ENCODE results near the gene GNA12. TPM values are rescaled to one million over a fixed set of nuclear protein-coding genes. Genes with fewer than 3 reads are reported as not detected.
"Not testable (repeated sequence)": the region's sequence is repeated elsewhere in the genome, so short reads cannot be mapped to it uniquely, and the experiment has no call there.

Gene GNA12
- total and polyA plus RNA-seq, 2 experiments from 2014 or later = 11.2 to 13.8 TPM

DNA sequence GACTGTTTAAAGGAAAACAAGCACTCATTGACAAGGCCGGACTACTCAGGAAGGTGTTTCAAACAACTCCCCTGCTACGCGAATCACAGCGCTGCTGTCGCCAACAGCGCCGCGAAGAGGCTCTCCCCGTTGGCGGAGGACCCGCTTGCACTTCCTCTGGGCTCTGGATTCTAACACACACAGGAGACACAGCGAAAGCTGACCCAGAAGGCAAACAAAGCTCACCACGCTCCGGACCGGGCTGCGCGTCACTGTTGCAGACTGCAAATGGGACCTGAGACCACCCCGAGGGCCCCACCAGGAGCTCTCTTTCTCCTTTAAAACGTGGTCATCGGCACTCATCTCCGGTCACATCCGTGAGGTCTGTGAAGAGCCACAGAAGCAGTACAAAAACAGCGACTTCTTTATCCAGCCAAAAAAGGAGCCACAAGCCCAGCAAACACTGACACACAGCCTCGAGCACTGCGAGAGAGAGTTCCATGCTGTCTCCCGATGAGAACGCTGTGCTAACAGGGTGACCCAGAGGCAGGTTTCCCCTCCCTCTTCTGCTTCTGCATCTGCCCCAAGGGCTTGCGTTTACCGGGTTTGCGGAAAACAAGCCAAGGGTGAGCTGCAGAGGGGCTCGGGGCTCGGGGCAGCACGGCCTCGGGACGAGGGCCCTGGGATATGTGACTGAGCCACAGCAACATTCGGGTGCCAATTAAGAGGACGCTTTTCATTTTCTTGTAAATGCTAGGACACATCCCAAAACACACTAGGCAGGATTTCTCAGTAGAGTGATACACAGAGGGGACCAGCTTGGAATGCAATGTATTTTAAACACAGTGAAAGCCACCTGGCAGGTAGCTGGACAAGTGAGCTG is 114.8 kb downstream of the GNA12 start:
- TF ChIP-seq EZH2 (IDR thresholded peaks at IDR 0.05; ENCODE audit: insufficient read depth, poor library complexity, severe bottlenecking) = no peak
- TF ChIP-seq EZH2phosphoT487 (IDR thresholded peaks at IDR 0.05; ENCODE audit: insufficient read depth, low read depth) = no peak
- H2AFZ ChIP-seq = no peak overlapping the region
- no peaks in the 10 kb centered on the region for H3K9me3 ChIP-seq (ENCODE audit: low read depth)
- no peak overlapping the region for H3K4me3 ChIP-seq
- H4K20me1 ChIP-seq (ENCODE audit: insufficient read depth) = no peaks in the 10 kb centered on the region
- H3K4me1 ChIP-seq (ENCODE audit: insufficient read depth) = no peaks in the 10 kb centered on the region
- H3K9ac ChIP-seq = no peak overlapping the region
- in situ Hi-C loops (cut with MboI) = no loop called here
- H3K27ac ChIP-seq = no peak overlapping the region
- H3F3A ChIP-seq (ENCODE audit: insufficient read depth) = 0 out of 2 replicates have a peak, but pooled peaks cover 6% of the 10 kb centered on the region
- WGBS, 2 experiments (ENCODE audit: low coverage in 1 of 2, low lambda C conversion rate in 2 of 2, missing lambda C conversion rate in 2 of 2) = 89 to 92% methylated on average over 35 to 37 of the region's 37 CpGs
- H3K79me2 ChIP-seq (ENCODE audit: insufficient read depth) = peaks cover 36% of the 10 kb centered on the region
- no peak for DNase-seq
- no peaks in the 10 kb centered on the region for H3K9me2 ChIP-seq (ENCODE audit: insufficient read depth)
- H3K36me3 ChIP-seq (ENCODE audit: low read depth) = no peaks in the 10 kb centered on the region; the same call in 1 of the 2 replicates
- no peaks in the 10 kb centered on the region for H3K27me3 ChIP-seq (replicated peaks; ENCODE audit: insufficient read depth)
- no peak overlapping the region for H3K4me2 ChIP-seq (ENCODE audit: unreplicated experiment)

DNA sequence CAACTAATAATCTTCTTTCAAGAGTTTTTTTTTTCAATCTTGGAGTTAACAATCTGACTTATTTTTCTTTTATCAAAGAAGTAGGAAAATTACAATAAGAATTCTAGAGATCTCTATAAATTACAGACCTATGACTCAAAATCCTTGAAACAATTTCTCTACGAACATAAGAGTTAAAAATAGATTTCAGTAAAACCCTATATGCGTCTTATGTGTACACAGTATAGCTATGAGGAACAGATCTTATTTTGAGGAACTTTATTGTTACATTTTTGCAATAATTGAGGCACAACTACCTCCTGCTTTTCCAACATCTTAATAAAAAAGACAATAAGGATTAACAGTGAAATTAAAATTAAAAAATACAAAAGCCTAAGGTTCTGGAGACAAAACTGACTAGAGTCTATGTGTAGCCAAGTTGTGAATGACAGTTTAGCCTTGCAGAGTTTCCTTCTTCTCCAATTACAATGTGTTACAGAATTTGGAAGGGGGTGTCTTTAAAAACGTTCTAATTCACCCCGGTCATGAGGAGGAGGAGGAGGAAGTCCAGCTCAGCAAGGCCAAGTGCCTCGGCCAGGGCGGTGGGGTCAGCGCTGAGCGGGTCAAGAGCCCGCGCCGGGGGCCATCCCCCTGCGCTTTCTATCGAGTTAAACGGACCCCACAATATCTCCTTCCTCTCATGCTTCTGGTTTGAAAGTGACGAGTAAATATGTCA is 115.6 kb downstream of the GNA12 start:
- H3K9me3 ChIP-seq (ENCODE audit: low read depth) = no peaks in the 10 kb centered on the region
- H3K9me2 ChIP-seq (ENCODE audit: insufficient read depth) = no peaks in the 10 kb centered on the region
- H3F3A ChIP-seq (ENCODE audit: insufficient read depth) = 0 out of 2 replicates have a peak, but pooled peaks cover 6% of the 10 kb centered on the region
- no peaks in the 10 kb centered on the region for H3K4me1 ChIP-seq (ENCODE audit: insufficient read depth)
- WGBS, 2 experiments (ENCODE audit: low coverage in 1 of 2, low lambda C conversion rate in 2 of 2, missing lambda C conversion rate in 2 of 2) = 75 to 87% methylated on average over 12 to 15 of the region's 15 CpGs
- H3K4me2 ChIP-seq (ENCODE audit: unreplicated experiment) = no peak overlapping the region
- no peak overlapping the region for H2AFZ ChIP-seq
- H4K20me1 ChIP-seq (ENCODE audit: insufficient read depth) = no peaks in the 10 kb centered on the region
- in situ Hi-C loops (cut with MboI) = no loop called here
- no peak for DNase-seq
- H3K9ac ChIP-seq = no peak overlapping the region
- H3K36me3 ChIP-seq (ENCODE audit: low read depth) = no peaks in the 10 kb centered on the region; the same call in 1 of the 2 replicates
- TF ChIP-seq EZH2phosphoT487 (IDR thresholded peaks at IDR 0.05; ENCODE audit: insufficient read depth, low read depth) = no peak
- TF ChIP-seq EZH2 (IDR thresholded peaks at IDR 0.05; ENCODE audit: insufficient read depth, poor library complexity, severe bottlenecking) = no peak
- H3K27me3 ChIP-seq (replicated peaks; ENCODE audit: insufficient read depth) = no peaks in the 10 kb centered on the region
- H3K79me2 ChIP-seq (ENCODE audit: insufficient read depth) = peaks cover 29% of the 10 kb centered on the region
- H3K4me3 ChIP-seq = no peak overlapping the region
- no peak overlapping the region for H3K27ac ChIP-seq

DNA sequence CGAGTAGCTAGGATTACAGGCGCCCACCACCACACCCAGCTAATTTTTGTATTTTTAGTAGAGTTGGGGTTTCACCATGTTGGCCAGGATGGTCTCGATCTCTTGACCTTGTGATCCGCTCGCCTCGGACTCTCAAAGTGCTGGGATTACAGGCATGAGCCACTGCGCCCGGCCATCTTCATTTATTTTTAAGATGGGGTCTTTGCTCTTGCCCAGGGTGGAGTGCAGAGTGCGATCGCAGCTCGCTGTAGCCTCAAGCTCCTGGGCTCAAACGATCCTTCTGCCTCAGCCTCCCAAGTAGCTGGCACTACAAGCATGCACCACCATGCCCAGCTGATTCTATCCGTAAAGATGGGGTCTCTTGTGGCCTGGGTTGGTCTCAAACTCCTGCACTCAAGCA is 116.9 kb downstream of the GNA12 start:
- in situ Hi-C loops (cut with MboI); H2AFZ ChIP-seq; H3K9me2 ChIP-seq (ENCODE audit: insufficient read depth); H3K9me3 ChIP-seq (ENCODE audit: low read depth); H3K4me2 ChIP-seq (ENCODE audit: unreplicated experiment); H3K36me3 ChIP-seq (ENCODE audit: low read depth); H3K4me3 ChIP-seq; H3K9ac ChIP-seq; H3K27me3 ChIP-seq (replicated peaks; ENCODE audit: insufficient read depth); H3F3A ChIP-seq (ENCODE audit: insufficient read depth); H3K27ac ChIP-seq; H4K20me1 ChIP-seq (ENCODE audit: insufficient read depth); H3K4me1 ChIP-seq (ENCODE audit: insufficient read depth); DNase-seq: not testable (repeated sequence)
- H3K79me2 ChIP-seq (ENCODE audit: insufficient read depth) = peaks cover 17% of the 10 kb centered on the region
- WGBS, 2 experiments (ENCODE audit: low coverage in 1 of 2, low lambda C conversion rate in 2 of 2, missing lambda C conversion rate in 2 of 2) = 92 to 93% methylated on average over 11 to 13 of the region's 13 CpGs

DNA sequence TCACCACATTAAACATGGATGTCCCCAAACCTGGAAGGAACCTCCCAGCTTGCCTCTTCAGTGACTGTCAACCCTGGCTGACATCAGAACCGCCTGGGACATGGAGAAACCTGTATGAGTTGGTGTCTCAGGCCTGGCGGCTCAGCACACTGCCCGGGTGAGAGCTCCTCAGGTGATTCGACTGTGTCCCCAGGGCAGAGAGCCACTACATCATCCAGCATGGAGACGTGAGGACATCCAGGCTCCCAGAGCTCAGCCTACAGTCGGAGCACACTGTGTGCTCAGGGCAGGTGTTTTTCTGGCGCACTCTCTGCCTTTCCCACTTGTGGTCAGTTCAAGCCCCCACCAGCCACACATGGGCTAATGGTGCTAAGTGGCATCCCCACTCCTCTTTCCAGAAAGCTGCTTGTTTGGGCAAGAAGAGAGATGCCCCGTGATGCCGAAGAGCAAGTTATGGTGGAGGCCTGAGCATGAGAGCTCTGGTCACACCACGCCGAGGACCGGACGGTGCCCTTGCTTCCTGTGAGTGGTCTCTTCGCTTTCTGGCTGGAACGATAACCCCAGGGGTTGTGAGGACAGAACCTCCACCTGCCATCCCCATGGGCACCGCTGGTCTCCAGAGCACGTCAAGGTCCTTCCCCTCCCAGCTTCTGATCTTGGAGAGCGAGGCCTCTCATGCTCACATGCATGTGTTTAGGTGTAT is 117.6 kb downstream of the GNA12 start:
- no peak overlapping the region for H3K4me3 ChIP-seq
- no peak overlapping the region for H3K9ac ChIP-seq
- peaks cover 2% of the 10 kb centered on the region; the same call in 1 of the 2 replicates for H3K36me3 ChIP-seq (ENCODE audit: low read depth)
- no peaks in the 10 kb centered on the region for H3F3A ChIP-seq (ENCODE audit: insufficient read depth)
- no peak overlapping the region for H3K4me2 ChIP-seq (ENCODE audit: unreplicated experiment)
- no peaks in the 10 kb centered on the region for H4K20me1 ChIP-seq (ENCODE audit: insufficient read depth)
- H3K79me2 ChIP-seq (ENCODE audit: insufficient read depth) = peaks cover 13% of the 10 kb centered on the region; the same call in 1 of the 2 replicates
- in situ Hi-C loops (cut with MboI) = no loop called here
- H3K9me2 ChIP-seq (ENCODE audit: insufficient read depth) = no peaks in the 10 kb centered on the region
- WGBS, 2 experiments (ENCODE audit: low coverage in 1 of 2, low lambda C conversion rate in 2 of 2, missing lambda C conversion rate in 2 of 2) = 89 to 92% methylated on average over 18 of the region's 18 CpGs
- H3K9me3 ChIP-seq (ENCODE audit: low read depth) = no peaks in the 10 kb centered on the region
- no peak for TF ChIP-seq EZH2phosphoT487 (IDR thresholded peaks at IDR 0.05; ENCODE audit: insufficient read depth, low read depth)
- H2AFZ ChIP-seq = no peak overlapping the region
- no peak overlapping the region for H3K27ac ChIP-seq
- H3K27me3 ChIP-seq (replicated peaks; ENCODE audit: insufficient read depth) = no peaks in the 10 kb centered on the region
- H3K4me1 ChIP-seq (ENCODE audit: insufficient read depth) = no peaks in the 10 kb centered on the region
- no peak for DNase-seq

Data from GM23248 (cell line).